ENCODE measurements around the gene PXT1.
A peak's percentile ranks its signal among the peaks of the same experiment; 100 is the strongest.

The PXT1 gene

DNA sequence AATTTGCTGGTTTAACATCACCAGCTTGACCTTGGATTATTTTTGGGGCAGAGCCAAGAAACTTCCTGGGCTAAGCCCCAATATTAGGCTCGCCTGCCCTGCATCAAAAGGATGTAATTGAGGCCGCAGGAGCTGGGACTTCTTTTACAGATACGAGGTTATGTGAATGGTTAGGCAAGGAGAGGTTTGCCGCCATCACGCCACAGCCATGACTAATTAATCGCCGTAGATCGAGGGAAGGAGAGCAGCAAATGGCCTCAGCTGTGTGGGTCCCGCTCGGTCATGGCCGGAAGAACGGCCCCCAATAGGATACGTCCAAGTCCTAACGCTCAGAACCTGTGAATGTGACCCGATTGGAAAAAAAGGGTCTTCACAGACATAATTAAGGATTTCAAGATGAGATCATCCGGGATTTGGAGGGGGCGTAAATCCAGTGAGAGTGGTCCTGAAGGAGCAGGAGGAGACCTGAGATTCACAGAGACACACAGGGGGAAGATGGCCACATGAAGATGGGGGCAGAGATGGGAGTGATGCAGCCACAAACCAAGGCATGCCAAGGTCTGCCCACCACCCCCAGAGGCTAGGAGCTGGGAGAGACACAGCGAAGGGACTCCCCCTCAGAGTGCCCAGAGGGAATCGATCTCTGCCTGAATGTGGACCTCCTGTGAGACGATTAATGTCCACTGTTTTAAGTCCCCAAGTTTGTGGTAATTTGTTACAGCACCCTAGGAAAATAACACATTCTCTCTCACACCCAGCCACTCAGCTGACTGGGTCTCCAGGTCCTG lies 96.0 kb downstream of the PXT1 start:
- DNase-seq: no peak

DNA sequence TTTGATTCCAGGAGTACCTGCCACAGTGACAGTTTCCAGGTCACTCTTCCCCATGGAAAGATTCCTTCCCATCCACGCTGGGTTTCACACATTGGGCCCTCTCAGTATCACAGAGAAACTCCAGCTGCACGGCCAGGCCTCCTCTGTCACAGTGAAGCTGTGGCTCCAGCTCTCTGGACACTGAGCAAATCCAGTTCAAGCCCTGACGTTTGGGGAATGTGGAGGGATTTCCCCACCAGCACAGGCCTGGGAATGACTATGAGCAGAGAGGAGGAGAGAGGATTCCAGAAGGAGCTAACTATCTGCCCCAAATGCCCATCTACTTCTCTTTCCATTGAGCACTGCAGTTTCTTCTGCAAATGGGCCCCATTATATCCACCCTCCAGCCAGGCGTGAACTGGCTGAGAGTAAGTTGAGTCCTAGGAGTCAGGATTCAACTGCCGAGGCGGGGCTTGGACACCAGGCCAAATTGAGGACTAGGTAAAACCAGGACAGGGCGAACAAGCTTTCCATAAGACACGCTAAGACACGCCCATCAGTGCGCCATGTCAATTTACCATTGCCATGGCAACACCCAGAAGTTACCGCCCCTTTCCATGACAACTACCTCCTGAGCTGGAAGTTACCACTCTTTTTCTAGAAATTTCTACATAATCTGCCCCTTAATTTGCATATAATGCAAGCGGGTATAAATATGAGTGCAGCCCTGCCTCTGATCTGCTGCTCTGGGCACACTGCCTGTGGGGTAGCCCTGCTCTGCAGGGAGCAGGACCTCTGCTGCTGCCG lies 96.8 kb downstream of the PXT1 start:
- no peak for DNase-seq

- no peak for DNase-seq
These were observed 99.5 kb downstream of the PXT1 start for GRCh38 chr6:36343109-36343680.

GRCh38 chr6:36340618-36341454 lies 101.8 kb downstream of the PXT1 start:
- DNase-seq: peak in 45 of 51 donors; percentile 11 to 77 (median 42)

All from hypothalamus (tissue), 51 donors.